Caco-2 (cell line): Measurements from ENCODE around the gene GPX6. TPM values are rescaled to one million over a fixed set of nuclear protein-coding genes. Genes with fewer than 3 reads are reported as not detected.

Experiments used
- BruUV-seq: library from RNA; stranded (reverse); fragments of 400-500 nt; replicated peaks from 2 replicates; lab custom pipeline; 2021; lab: Mats Ljungman, UMichigan
- CTCF ChIA-PET: fragments of 300-600 bp; sonication (Branson Sonifier 250); formaldehyde crosslinking; loops from one replicate; lab custom pipeline; 2022; ENCODE audit warnings: antibody characterized with exemption; lab: Charles Lee
- POLR2A ChIA-PET: fragments of 300-600 bp; sonication (Branson Sonifier 250); formaldehyde crosslinking; loops from one replicate; lab custom pipeline; 2022; ENCODE audit warnings: antibody characterized with exemption; lab: Charles Lee
- DNase-seq, 2 experiments: peaks; one replicate each; pipeline versions ENCODE4 v3.0.0 to v3.0.0-alpha.2; 2020 to 2022
- H3K27me3 ChIP-seq: replicated peaks from 2 replicates; pipeline ENCODE4 v1.6.0; 2011; ENCODE audit warnings: low read length; ENCODE audit not compliant: control insufficient read depth, insufficient read depth
- H3K36me3 ChIP-seq: 2 replicates; pipeline ENCODE4 v1.5.1; 2011; ENCODE audit warnings: low read length; ENCODE audit not compliant: control insufficient read depth, insufficient read depth
- H3K4me1 ChIP-seq: fragments of 250-450 bp; sonication (Bioruptor Pico); 2 replicates; pipeline ENCODE4 v1.5.1; 2020; ENCODE audit warnings: mild to moderate bottlenecking
- H3K4me3 ChIP-seq: 2 replicates; pipeline ENCODE4 v1.5.1; 2011; ENCODE audit warnings: low read depth, mild to moderate bottlenecking, control low read depth, low read length
- H3K9me3 ChIP-seq: fragments of 250-450 bp; sonication (Bioruptor Pico); 2 replicates; pipeline ENCODE4 v1.5.1; 2020; ENCODE audit warnings: mild to moderate bottlenecking, moderate library complexity
- H3K27ac Mint-ChIP-seq: one replicate; pipeline ENCODE4 v1.8.0; 2022; ENCODE audit warnings: mixed read lengths; ENCODE audit not compliant: unreplicated experiment
- H3K27me3 Mint-ChIP-seq: one replicate; pipeline ENCODE4 v1.8.0; 2022; ENCODE audit warnings: mixed read lengths; ENCODE audit not compliant: insufficient read depth, unreplicated experiment
- H3K36me3 Mint-ChIP-seq: one replicate; pipeline ENCODE4 v1.8.0; 2022; ENCODE audit warnings: mild to moderate bottlenecking, mixed read lengths; ENCODE audit not compliant: insufficient read depth, unreplicated experiment
- H3K4me1 Mint-ChIP-seq: one replicate; pipeline ENCODE4 v1.8.0; 2022; ENCODE audit warnings: low read depth, mixed read lengths; ENCODE audit not compliant: unreplicated experiment
- H3K4me3 Mint-ChIP-seq: one replicate; pipeline ENCODE4 v1.8.0; 2022; ENCODE audit warnings: mild to moderate bottlenecking, moderate library complexity, mixed read lengths; ENCODE audit not compliant: unreplicated experiment
- H3K9me3 Mint-ChIP-seq: one replicate; pipeline ENCODE4 v1.8.0; 2022; ENCODE audit warnings: mixed read lengths; ENCODE audit not compliant: unreplicated experiment
- CTCF ChIP-seq, 2 experiments: fragments of 200-600 bp in 1 of 2; IDR thresholded peaks; 1 replicate in 1 of 2; 2 replicates in 1 of 2; pipeline versions ENCODE4 v1.5.1 to v1.8.0; 2011 to 2022; ENCODE audit warnings: antibody characterized with exemption in 1 of 2, control low read depth in 1 of 2, inconsistent platforms in 1 of 2, low read depth in 1 of 2, low read length in 1 of 2, mild to moderate bottlenecking in 1 of 2, moderate library complexity in 1 of 2; ENCODE audit not compliant: insufficient read depth in 1 of 2, severe bottlenecking in 1 of 2, unreplicated experiment in 1 of 2
- intact Hi-C: fragments of 100-400 bp; cut with micrococcal nuclease; formaldehyde crosslinking; loops from one replicate; pipeline ENCODE4 v1.10.0; 2022; ENCODE audit not compliant: unreplicated experiment
- total RNA-seq: library from RNA; stranded (reverse); gene quantifications from 2 replicates; pipeline ENCODE4 v1.2.3, GENCODE V29; 2022

GPX6 gene
- total RNA-seq, 1 experiment from 2014 or later: not detected

GRCh38 chr6:28543651-28544610 is 28.3 kb upstream of the GPX6 start:
- H3K27me3 ChIP-seq: no peaks in the 10 kb centered on the region; the same call in 1 of the 2 replicates
- ChIA-PET POLR2A (no interaction called here), CTCF (interaction anchor here (1.8 kb wide), 1 partner anchor 48 kb away, joined by 6 read pairs; no protein-coding TSS in a partner anchor)
- no peak for TF ChIP-seq CTCF (IDR thresholded peaks at IDR 0.05; ENCODE audit: insufficient read depth in 1 of 2, low read depth in 1 of 2, low read length in 1 of 2, severe bottlenecking in 1 of 2, unreplicated experiment in 1 of 2)
- intact Hi-C loops: no loop called here
- H3K4me3 Mint-ChIP-seq: no peak overlapping the region
- peaks cover 8% of the 10 kb centered on the region for H3K4me1 Mint-ChIP-seq
- H3K4me3 ChIP-seq: no peak overlapping the region
- H3K27ac Mint-ChIP-seq: no peak overlapping the region
- H3K27me3 Mint-ChIP-seq: peaks cover 4% of the 10 kb centered on the region
- H3K36me3 ChIP-seq: no peaks in the 10 kb centered on the region
- no TSS peak for BruUV-seq
- no peaks in the 10 kb centered on the region for H3K4me1 ChIP-seq
- no peak for DNase-seq
- no peaks in the 10 kb centered on the region for H3K9me3 Mint-ChIP-seq
- peaks cover 9% of the 10 kb centered on the region for H3K36me3 Mint-ChIP-seq
- no peaks in the 10 kb centered on the region for H3K9me3 ChIP-seq

- peak; percentile 40 for TF ChIP-seq CTCF (IDR thresholded peaks at IDR 0.05; ENCODE audit: insufficient read depth in 1 of 2, low read depth in 1 of 2, low read length in 1 of 2, severe bottlenecking in 1 of 2, unreplicated experiment in 1 of 2)
- peaks cover 8% of the 10 kb centered on the region for H3K4me1 Mint-ChIP-seq
- H3K4me3 Mint-ChIP-seq: peak overlapping the region; percentile 56
- ChIA-PET CTCF (interaction anchor here (1.8 kb wide), 1 partner anchor 47 kb away, joined by 6 read pairs; no protein-coding TSS in a partner anchor), POLR2A (no interaction called here)
- intact Hi-C loops: no loop called here
- H3K27ac Mint-ChIP-seq: peak overlapping the region; percentile 77
- peak; percentile 62 to 70 for DNase-seq
- peaks cover 9% of the 10 kb centered on the region for H3K36me3 Mint-ChIP-seq
- no peaks in the 10 kb centered on the region; the same call in 1 of the 2 replicates for H3K27me3 ChIP-seq
- H3K9me3 ChIP-seq: no peaks in the 10 kb centered on the region
- no peaks in the 10 kb centered on the region for H3K4me1 ChIP-seq
- H3K4me3 ChIP-seq: peak overlapping the region; percentile 15
- no peaks in the 10 kb centered on the region for H3K36me3 ChIP-seq
- TSS peak; percentile 100 for BruUV-seq
- no peaks in the 10 kb centered on the region for H3K9me3 Mint-ChIP-seq
- H3K27me3 Mint-ChIP-seq: peaks cover 4% of the 10 kb centered on the region
Observed at GRCh38 chr6:28542440-28543296, 27.1 kb upstream of the GPX6 start.

- peaks cover 2% of the 10 kb centered on the region for H3K27me3 Mint-ChIP-seq
- Histone ChIP-seq H3K4me3 (no peak overlapping the region), H3K36me3 (no peaks in the 10 kb centered on the region), H3K27me3 (no peaks in the 10 kb centered on the region; the same call in 1 of the 2 replicates), H3K9me3 (no peaks in the 10 kb centered on the region), H3K4me1 (no peaks in the 10 kb centered on the region)
- BruUV-seq: no TSS peak
- no peak for DNase-seq
- ChIA-PET CTCF (interaction anchor here (1.8 kb wide), 1 partner anchor 46 kb away, joined by 6 read pairs; no protein-coding TSS in a partner anchor), POLR2A (no interaction called here)
- no peak overlapping the region for H3K4me3 Mint-ChIP-seq
- TF ChIP-seq CTCF (IDR thresholded peaks at IDR 0.05; ENCODE audit: insufficient read depth in 1 of 2, low read depth in 1 of 2, low read length in 1 of 2, severe bottlenecking in 1 of 2, unreplicated experiment in 1 of 2): no peak
- no peaks in the 10 kb centered on the region for H3K9me3 Mint-ChIP-seq
- H3K27ac Mint-ChIP-seq: no peak overlapping the region
- intact Hi-C loops: no loop called here
- peaks cover 8% of the 10 kb centered on the region for H3K4me1 Mint-ChIP-seq
- H3K36me3 Mint-ChIP-seq: peaks cover 9% of the 10 kb centered on the region
Observed at GRCh38 chr6:28541996-28542395, 26.4 kb upstream of the GPX6 start.
